22Rv1 (cell line): ENCODE data around the gene ITPR3.

Experiments
- ZFX ChIP-seq: fragments of 450-650 bp; IDR thresholded peaks from 2 replicates; pipeline ENCODE4 v1.6.1; 2017; ENCODE audit warnings: antibody characterized with exemption, borderline replicate concordance
- TF ChIP-seq, protein P1 (sequence below): fragments of 450-650 bp; IDR thresholded peaks from 2 replicates; pipeline ENCODE4 v1.5.1; 2017; ENCODE audit warnings: mild to moderate bottlenecking

DNA sequence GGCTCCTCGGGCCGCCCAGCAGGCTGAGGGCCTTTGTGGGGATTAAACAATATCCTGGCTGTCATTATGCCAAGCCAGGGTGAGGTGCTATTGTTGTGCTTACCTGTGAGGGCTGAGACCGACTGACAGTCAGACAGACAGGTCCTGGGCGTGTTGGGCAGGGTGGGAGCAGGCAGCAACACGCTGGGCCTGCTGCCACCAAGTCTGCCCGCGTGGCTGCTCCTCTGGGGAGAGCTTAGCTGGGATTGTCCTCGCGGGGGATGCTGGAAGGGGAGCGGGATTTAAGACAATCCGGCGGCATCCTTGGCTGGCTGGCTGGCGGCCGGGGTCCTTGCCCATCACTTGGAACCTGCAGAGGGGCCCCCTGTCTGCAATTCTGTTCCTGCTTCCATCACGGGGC is 20.0 kb downstream of the ITPR3 start:
- TF ChIP-seq, protein P1, sequence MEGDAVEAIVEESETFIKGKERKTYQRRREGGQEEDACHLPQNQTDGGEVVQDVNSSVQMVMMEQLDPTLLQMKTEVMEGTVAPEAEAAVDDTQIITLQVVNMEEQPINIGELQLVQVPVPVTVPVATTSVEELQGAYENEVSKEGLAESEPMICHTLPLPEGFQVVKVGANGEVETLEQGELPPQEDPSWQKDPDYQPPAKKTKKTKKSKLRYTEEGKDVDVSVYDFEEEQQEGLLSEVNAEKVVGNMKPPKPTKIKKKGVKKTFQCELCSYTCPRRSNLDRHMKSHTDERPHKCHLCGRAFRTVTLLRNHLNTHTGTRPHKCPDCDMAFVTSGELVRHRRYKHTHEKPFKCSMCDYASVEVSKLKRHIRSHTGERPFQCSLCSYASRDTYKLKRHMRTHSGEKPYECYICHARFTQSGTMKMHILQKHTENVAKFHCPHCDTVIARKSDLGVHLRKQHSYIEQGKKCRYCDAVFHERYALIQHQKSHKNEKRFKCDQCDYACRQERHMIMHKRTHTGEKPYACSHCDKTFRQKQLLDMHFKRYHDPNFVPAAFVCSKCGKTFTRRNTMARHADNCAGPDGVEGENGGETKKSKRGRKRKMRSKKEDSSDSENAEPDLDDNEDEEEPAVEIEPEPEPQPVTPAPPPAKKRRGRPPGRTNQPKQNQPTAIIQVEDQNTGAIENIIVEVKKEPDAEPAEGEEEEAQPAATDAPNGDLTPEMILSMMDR = no peak
- no peak for TF ChIP-seq ZFX
